ENCODE results near the gene TNXB.
A peak's percentile ranks its signal among the peaks of the same experiment; 100 is the strongest.

The TNXB gene

DNA sequence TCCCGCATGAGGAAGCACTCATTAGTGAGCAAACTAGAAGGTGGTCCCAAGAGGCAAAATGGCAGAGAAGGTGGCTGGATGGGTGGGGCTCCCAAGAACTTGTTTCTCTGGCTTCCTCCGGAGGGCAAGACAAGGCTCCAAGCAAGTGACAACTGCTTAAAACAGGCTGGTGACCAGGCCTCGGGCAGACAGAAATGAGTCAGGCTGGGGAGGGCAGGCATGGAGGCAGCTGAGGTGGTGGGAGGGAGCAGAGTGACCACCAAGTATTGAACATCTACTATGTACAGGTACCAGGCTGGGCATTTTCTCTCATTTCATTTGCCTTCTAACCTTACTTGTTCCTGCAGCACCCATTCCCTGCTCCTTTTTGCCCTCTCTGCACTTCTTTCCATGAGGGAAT, 33.4 kb downstream of the TNXB start:
- Histone ChIP-seq H3K27me3 (ENCODE audit: control insufficient read depth in 1 of 2, insufficient read depth in 1 of 2, low read length in 2 of 2) (peaks cover 0 to 32% of the 10 kb centered on the region in 2 experiments), H2BK12ac (ENCODE audit: low read length in 2 of 2) (no peak overlapping the region), H2AK5ac (ENCODE audit: low read length, severe bottlenecking) (peak overlapping the region; percentile 17), H3K9me3 (ENCODE audit: control insufficient read depth, low read length) (no peaks in the 10 kb centered on the region), H4K91ac (ENCODE audit: low read length) (no peak overlapping the region), H3K27ac (ENCODE audit: low read length, poor library complexity, severe bottlenecking) (no peak overlapping the region), H2BK120ac (ENCODE audit: low read depth, low read length) (no peak overlapping the region), H3K36me3 (ENCODE audit: control insufficient read depth in 1 of 2, insufficient read depth in 2 of 2, low read depth in 1 of 2, low read length in 2 of 2) (peaks cover 0 to 75% of the 10 kb centered on the region in 2 experiments), H3K4me3 (ENCODE audit: insufficient read depth in 1 of 2, low read depth in 1 of 2, low read length in 2 of 2) (no peak overlapping the region), H3K9ac (ENCODE audit: low read length) (peak overlapping the region; percentile 20), H2BK5ac (ENCODE audit: low read depth, low read length, poor library complexity, severe bottlenecking) (no peak overlapping the region), H2BK15ac (ENCODE audit: low read depth, poor library complexity, severe bottlenecking) (no peak overlapping the region), H3K14ac (ENCODE audit: low read length in 2 of 2) (no peak overlapping the region), H4K8ac (ENCODE audit: low read length) (peak overlapping the region; percentile 43), H3K79me1 (replicated peaks; ENCODE audit: low read length, poor library complexity, severe bottlenecking) (no peaks in the 10 kb centered on the region), H3K4me2 (ENCODE audit: low read length, poor library complexity, severe bottlenecking) (no peak overlapping the region), H3K4ac (ENCODE audit: low read depth in 1 of 2, low read length in 2 of 2) (no peak overlapping the region), H3K23ac (ENCODE audit: low read length in 2 of 2) (no peak overlapping the region), H3K4me1 (ENCODE audit: control insufficient read depth, insufficient read depth, low read depth, low read length) (peaks cover 31% of the 10 kb centered on the region), H2AFZ (ENCODE audit: low read depth, low read length) (no peak overlapping the region), H3K18ac (ENCODE audit: low read depth in 1 of 2, low read length in 2 of 2) (no peak overlapping the region)
- DNase-seq: peak; percentile 26
- WGBS: 63% methylated on average over 3 of the region's 3 CpGs

- Histone ChIP-seq H3K4ac (ENCODE audit: low read depth in 1 of 2, low read length in 2 of 2) (no peak overlapping the region), H3K27me3 (ENCODE audit: control insufficient read depth in 1 of 2, insufficient read depth in 1 of 2, low read length in 2 of 2) (peaks cover 0 to 40% of the 10 kb centered on the region in 2 experiments), H3K36me3 (ENCODE audit: control insufficient read depth in 1 of 2, insufficient read depth in 2 of 2, low read depth in 1 of 2, low read length in 2 of 2) (peaks cover 0 to 77% of the 10 kb centered on the region in 2 experiments), H4K8ac (ENCODE audit: low read length) (no peak overlapping the region), H2BK120ac (ENCODE audit: low read depth, low read length) (no peak overlapping the region), H3K27ac (ENCODE audit: low read length, poor library complexity, severe bottlenecking) (peak overlapping the region; percentile 0), H3K18ac (ENCODE audit: low read depth in 1 of 2, low read length in 2 of 2) (peak overlapping the region in 1 of 2 experiments; percentile 1), H4K91ac (ENCODE audit: low read length) (no peak overlapping the region), H3K9me3 (ENCODE audit: control insufficient read depth, low read length) (no peaks in the 10 kb centered on the region), H2BK15ac (ENCODE audit: low read depth, poor library complexity, severe bottlenecking) (no peak overlapping the region), H2BK5ac (ENCODE audit: low read depth, low read length, poor library complexity, severe bottlenecking) (no peak overlapping the region), H2AK5ac (ENCODE audit: low read length, severe bottlenecking) (no peak overlapping the region), H3K4me2 (ENCODE audit: low read length, poor library complexity, severe bottlenecking) (no peak overlapping the region), H3K14ac (ENCODE audit: low read length in 2 of 2) (no peak overlapping the region), H2BK12ac (ENCODE audit: low read length in 2 of 2) (no peak overlapping the region), H3K23ac (ENCODE audit: low read length in 2 of 2) (no peak overlapping the region), H3K79me1 (replicated peaks; ENCODE audit: low read length, poor library complexity, severe bottlenecking) (no peaks in the 10 kb centered on the region), H3K9ac (ENCODE audit: low read length) (peak overlapping the region; percentile 20), H3K4me3 (ENCODE audit: insufficient read depth in 1 of 2, low read depth in 1 of 2, low read length in 2 of 2) (no peak overlapping the region), H3K4me1 (ENCODE audit: control insufficient read depth, insufficient read depth, low read depth, low read length) (peaks cover 28% of the 10 kb centered on the region), H2AFZ (ENCODE audit: low read depth, low read length) (no peak overlapping the region)
- peak; percentile 45 for DNase-seq
- WGBS: 89% methylated on average over 8 of the region's 8 CpGs
Measured at GRCh38 chr6:32074996-32075532, 34.1 kb downstream of the TNXB start.

GRCh38 chr6:32073613-32074012, 35.5 kb downstream of the TNXB start:
- H3K23ac ChIP-seq (ENCODE audit: low read length in 2 of 2): no peak overlapping the region
- H2BK15ac ChIP-seq (ENCODE audit: low read depth, poor library complexity, severe bottlenecking): no peak overlapping the region
- no peak overlapping the region for H3K27ac ChIP-seq (ENCODE audit: low read length, poor library complexity, severe bottlenecking)
- no peak for DNase-seq
- no peaks in the 10 kb centered on the region for H3K9me3 ChIP-seq (ENCODE audit: control insufficient read depth, low read length)
- H3K4me2 ChIP-seq (ENCODE audit: low read length, poor library complexity, severe bottlenecking): no peak overlapping the region
- no peak overlapping the region for H2BK12ac ChIP-seq (ENCODE audit: low read length in 2 of 2)
- no peak overlapping the region for H3K14ac ChIP-seq (ENCODE audit: low read length in 2 of 2)
- no peak overlapping the region for H2BK5ac ChIP-seq (ENCODE audit: low read depth, low read length, poor library complexity, severe bottlenecking)
- H4K8ac ChIP-seq (ENCODE audit: low read length): no peak overlapping the region
- no peaks in the 10 kb centered on the region for H3K79me1 ChIP-seq (replicated peaks; ENCODE audit: low read length, poor library complexity, severe bottlenecking)
- H2AK5ac ChIP-seq (ENCODE audit: low read length, severe bottlenecking): no peak overlapping the region
- no peak overlapping the region for H2BK120ac ChIP-seq (ENCODE audit: low read depth, low read length)
- no peak overlapping the region for H3K4ac ChIP-seq (ENCODE audit: low read depth in 1 of 2, low read length in 2 of 2)
- peaks cover 0 to 44% of the 10 kb centered on the region in 2 experiments for H3K27me3 ChIP-seq (ENCODE audit: control insufficient read depth in 1 of 2, insufficient read depth in 1 of 2, low read length in 2 of 2)
- peaks cover 0 to 78% of the 10 kb centered on the region in 2 experiments for H3K36me3 ChIP-seq (ENCODE audit: control insufficient read depth in 1 of 2, insufficient read depth in 2 of 2, low read depth in 1 of 2, low read length in 2 of 2)
- no peak overlapping the region for H3K4me3 ChIP-seq (ENCODE audit: insufficient read depth in 1 of 2, low read depth in 1 of 2, low read length in 2 of 2)
- H4K91ac ChIP-seq (ENCODE audit: low read length): no peak overlapping the region
- H3K9ac ChIP-seq (ENCODE audit: low read length): no peak overlapping the region
- no peak overlapping the region for H2AFZ ChIP-seq (ENCODE audit: low read depth, low read length)
- peaks cover 18% of the 10 kb centered on the region for H3K4me1 ChIP-seq (ENCODE audit: control insufficient read depth, insufficient read depth, low read depth, low read length)
- H3K18ac ChIP-seq (ENCODE audit: low read depth in 1 of 2, low read length in 2 of 2): no peak overlapping the region
- 96% methylated on average over 8 of the region's 10 CpGs for WGBS

- 93% methylated on average over 3 of the region's 3 CpGs for WGBS
- Histone ChIP-seq H3K4me2 (ENCODE audit: low read length, poor library complexity, severe bottlenecking) (no peak overlapping the region), H4K8ac (ENCODE audit: low read length) (no peak overlapping the region), H2BK5ac (ENCODE audit: low read depth, low read length, poor library complexity, severe bottlenecking) (no peak overlapping the region), H2AK5ac (ENCODE audit: low read length, severe bottlenecking) (no peak overlapping the region), H2BK12ac (ENCODE audit: low read length in 2 of 2) (no peak overlapping the region), H3K18ac (ENCODE audit: low read depth in 1 of 2, low read length in 2 of 2) (no peak overlapping the region), H3K9ac (ENCODE audit: low read length) (no peak overlapping the region), H3K9me3 (ENCODE audit: control insufficient read depth, low read length) (no peaks in the 10 kb centered on the region), H3K79me1 (replicated peaks; ENCODE audit: low read length, poor library complexity, severe bottlenecking) (no peaks in the 10 kb centered on the region), H4K91ac (ENCODE audit: low read length) (no peak overlapping the region), H3K27me3 (ENCODE audit: control insufficient read depth in 1 of 2, insufficient read depth in 1 of 2, low read length in 2 of 2) (peaks cover 0 to 47% of the 10 kb centered on the region in 2 experiments), H3K36me3 (ENCODE audit: control insufficient read depth in 1 of 2, insufficient read depth in 2 of 2, low read depth in 1 of 2, low read length in 2 of 2) (peaks cover 0 to 80% of the 10 kb centered on the region in 2 experiments), H2AFZ (ENCODE audit: low read depth, low read length) (no peak overlapping the region), H3K4me3 (ENCODE audit: insufficient read depth in 1 of 2, low read depth in 1 of 2, low read length in 2 of 2) (no peak overlapping the region), H3K14ac (ENCODE audit: low read length in 2 of 2) (no peak overlapping the region), H3K4me1 (ENCODE audit: control insufficient read depth, insufficient read depth, low read depth, low read length) (peaks cover 18% of the 10 kb centered on the region), H3K27ac (ENCODE audit: low read length, poor library complexity, severe bottlenecking) (no peak overlapping the region), H3K4ac (ENCODE audit: low read depth in 1 of 2, low read length in 2 of 2) (no peak overlapping the region), H2BK15ac (ENCODE audit: low read depth, poor library complexity, severe bottlenecking) (no peak overlapping the region), H2BK120ac (ENCODE audit: low read depth, low read length) (no peak overlapping the region), H3K23ac (ENCODE audit: low read length in 2 of 2) (no peak overlapping the region)
- DNase-seq: no peak
Measured at GRCh38 chr6:32073101-32073500, 36.0 kb downstream of the TNXB start.

Measured in mesenchymal stem cell (in vitro differentiated cells and primary cell).